Esophagus muscularis mucosa (tissue), 4 donors: Measurements from ENCODE around the gene TFB1M.

Source experiments
- CTCF ChIP-seq, 3 experiments: fragments of 200-600 bp in 2 of 3; fragments of 450-650 bp in 1 of 3; sonication (generic) in 2 of 3; IDR thresholded peaks; one replicate each; pipeline ENCODE4 v1.5.1; 2017 to 2019; ENCODE audit warnings: antibody characterized with exemption in 3 of 3, mild to moderate bottlenecking in 2 of 3, moderate library complexity in 1 of 3
- EP300 ChIP-seq: sonication (generic); formaldehyde crosslinking; IDR thresholded peaks from one replicate; pipeline ENCODE4 v1.6.1; 2017; ENCODE audit warnings: antibody characterized with exemption
- POLR2A ChIP-seq: fragments of 450-650 bp; IDR thresholded peaks from one replicate; pipeline ENCODE4 v1.6.1; 2017; ENCODE audit warnings: antibody characterized with exemption, moderate library complexity, mild to moderate bottlenecking, low read depth
- POLR2AphosphoS5 ChIP-seq, 2 donors: sonication (generic); formaldehyde crosslinking; IDR thresholded peaks; one replicate each; pipeline ENCODE4 v1.6.1; 2017; ENCODE audit warnings: antibody characterized with exemption in 2 of 2

- TF ChIP-seq POLR2A, result no peak
- no peak for TF ChIP-seq CTCF (IDR thresholded peaks at IDR 0.05)
- TF ChIP-seq EP300, result no peak
- no peak for TF ChIP-seq POLR2AphosphoS5 (IDR thresholded peaks at IDR 0.05)
Observed at GRCh38 chr6:155341130-155341828, 27.0 kb upstream of the TFB1M start.
